Mucosa of gallbladder (tissue), 1 donor: Measurements from ENCODE around the gene PDPK1. TPM values are rescaled to one million over a fixed set of nuclear protein-coding genes. Genes with fewer than 3 reads are reported as not detected.
"Not testable (repeated sequence)": the region's sequence is repeated elsewhere in the genome, so short reads cannot be mapped to it uniquely, and the experiment has no call there.

ENCODE experiments used
- DNase-seq: peaks from one replicate; pipeline ENCODE4 v3.0.0-alpha.2; 2020; ENCODE audit warnings: low spot score
- total RNA-seq: library from RNA; stranded (reverse); gene quantifications from one replicate; pipeline ENCODE4 v1.2.1, GENCODE V29; 2021
- donor health status: DM: no; HTN: no; CAD: no.

Gene PDPK1
- total RNA-seq, 1 donor from 2014 or later: 72.0 TPM

- not testable (repeated sequence) for DNase-seq
These were observed 3.1 kb downstream of the PDPK1 start for GRCh38 chr16:2540912-2541311.

- DNase-seq: not testable (repeated sequence)
These were observed 3.6 kb downstream of the PDPK1 start for GRCh38 chr16:2541409-2541808.

DNA sequence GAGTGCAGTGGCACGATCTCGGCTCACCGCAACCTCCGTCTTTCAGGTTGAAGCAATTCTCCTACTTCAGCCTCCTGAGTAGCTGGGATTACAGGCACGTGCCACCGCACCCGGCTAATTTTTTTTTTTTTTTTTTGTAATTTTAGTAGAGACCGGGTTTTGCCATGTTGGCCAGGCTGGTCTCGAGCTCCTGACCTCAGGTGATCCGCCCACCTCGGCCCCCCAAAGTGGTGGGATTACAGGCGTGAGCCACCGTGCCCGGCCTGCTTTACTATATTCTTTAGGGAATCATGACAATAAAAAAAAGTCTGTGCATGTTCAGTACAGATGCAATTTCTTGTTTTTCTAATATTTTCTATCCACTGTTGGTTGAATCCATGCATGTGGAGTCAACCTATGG is 6.0 kb downstream of the PDPK1 start:
- not testable (repeated sequence) for DNase-seq

DNA sequence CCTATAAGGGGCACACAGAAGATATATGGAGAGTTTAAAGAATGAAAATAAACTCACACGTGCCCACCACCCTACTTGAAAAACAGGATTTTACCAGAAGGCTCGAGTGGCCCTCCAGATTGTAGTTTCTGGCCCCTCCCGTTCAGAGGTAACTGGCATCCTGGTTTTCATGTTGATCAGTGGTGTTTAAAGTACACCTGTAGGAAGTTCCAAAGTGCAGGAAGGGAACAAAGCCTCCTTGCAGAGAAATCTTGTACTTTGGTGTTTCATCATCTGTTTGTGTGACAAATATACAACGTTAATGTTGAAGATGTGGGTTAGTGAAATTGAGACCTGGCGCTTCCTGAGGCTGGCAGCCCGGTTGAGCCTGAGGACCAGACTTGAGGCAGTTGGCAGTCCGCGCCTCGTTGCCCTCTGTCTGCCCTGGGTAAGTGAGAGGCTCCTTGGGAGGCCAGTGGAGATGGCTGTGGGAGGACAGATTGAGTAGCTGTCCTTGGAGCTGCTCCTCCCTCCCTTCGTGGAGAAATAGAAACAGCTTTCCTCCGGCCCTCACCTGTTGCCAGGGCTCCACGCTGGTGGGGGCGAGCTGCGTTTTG is 12.6 kb downstream of the PDPK1 start:
- not testable (repeated sequence) for DNase-seq

DNA sequence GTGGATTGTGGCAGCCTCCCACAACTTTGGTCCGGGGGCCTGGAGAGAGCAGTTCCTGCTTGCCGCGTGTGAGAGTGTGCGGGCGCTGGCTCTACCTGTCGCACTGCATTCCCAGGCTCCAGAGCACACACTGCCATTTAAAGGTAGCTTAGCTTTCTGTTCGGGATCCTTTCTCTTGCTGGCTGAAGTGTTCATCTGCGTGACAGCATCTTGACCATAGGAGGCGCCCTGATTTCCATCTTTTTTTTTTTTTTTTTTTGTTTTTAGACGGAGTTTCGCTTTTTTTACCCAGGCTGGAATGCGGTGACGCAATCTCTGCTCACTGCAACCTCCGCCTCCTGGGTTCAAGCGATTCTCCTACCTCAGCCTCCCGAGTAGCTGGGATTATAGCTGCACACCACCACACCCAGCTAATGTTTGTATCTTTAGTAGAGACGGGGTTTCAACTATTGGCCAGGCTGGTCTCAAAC is 13.6 kb downstream of the PDPK1 start:
- DNase-seq: not testable (repeated sequence)

DNA sequence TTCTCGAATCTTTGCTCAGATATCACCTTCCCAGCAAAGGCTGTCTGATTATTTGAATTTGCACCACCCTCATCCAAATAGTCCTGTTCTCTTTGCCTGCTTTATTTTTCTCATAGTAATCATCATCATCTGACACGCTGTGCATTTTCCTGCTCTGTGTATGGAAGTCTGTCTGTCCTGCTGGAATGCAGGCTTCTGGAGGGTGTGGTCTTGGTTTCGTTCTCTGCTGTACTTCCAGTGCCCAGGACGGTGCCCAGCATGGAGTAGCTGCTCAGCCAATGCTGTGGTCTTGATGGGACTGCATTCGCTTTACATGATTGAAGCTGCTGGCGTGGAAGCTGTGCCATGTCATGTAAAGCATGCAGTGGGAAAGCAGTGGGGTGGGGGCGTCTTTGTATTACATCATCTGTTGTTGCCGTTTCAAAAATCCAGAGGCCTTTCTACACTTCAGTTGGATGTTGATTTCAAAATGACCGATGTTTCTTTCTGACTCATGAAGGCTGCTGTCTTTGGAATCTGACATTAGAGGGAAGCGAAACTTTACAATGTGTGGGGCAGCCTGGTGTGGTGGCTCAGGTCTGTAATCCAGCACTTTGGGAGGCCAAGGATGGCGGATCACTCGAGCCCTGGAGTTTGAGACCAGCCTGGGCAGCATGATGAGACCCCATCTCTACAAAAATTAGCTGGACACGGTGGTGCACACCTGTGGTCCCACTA is 17.0 kb downstream of the PDPK1 start:
- DNase-seq: not testable (repeated sequence)

- DNase-seq: not testable (repeated sequence)
These were observed 19.3 kb downstream of the PDPK1 start for GRCh38 chr16:2557150-2557549.

- not testable (repeated sequence) for DNase-seq
These were observed 22.4 kb downstream of the PDPK1 start for GRCh38 chr16:2560131-2560797.

DNA sequence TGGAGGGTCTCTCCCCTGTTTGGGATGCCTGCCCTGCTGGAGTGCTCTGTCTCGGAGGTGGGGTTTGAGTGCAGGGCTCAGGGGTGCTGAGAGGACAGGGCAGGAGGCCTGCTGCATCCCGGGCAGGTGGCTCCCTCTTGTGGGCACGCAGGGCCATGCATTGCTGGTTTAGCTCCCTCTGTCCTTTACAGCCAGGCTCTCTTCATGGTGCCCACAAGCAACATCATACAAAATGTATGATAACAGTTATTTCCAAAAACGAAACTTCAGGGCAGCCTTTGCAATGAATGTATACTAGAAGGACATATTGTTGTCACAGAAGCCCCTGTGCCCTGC is 22.9 kb downstream of the PDPK1 start:
- DNase-seq: peak; percentile 73

GRCh38 chr16:2567506-2567905 is 29.7 kb downstream of the PDPK1 start:
- DNase-seq: not testable (repeated sequence)

DNA sequence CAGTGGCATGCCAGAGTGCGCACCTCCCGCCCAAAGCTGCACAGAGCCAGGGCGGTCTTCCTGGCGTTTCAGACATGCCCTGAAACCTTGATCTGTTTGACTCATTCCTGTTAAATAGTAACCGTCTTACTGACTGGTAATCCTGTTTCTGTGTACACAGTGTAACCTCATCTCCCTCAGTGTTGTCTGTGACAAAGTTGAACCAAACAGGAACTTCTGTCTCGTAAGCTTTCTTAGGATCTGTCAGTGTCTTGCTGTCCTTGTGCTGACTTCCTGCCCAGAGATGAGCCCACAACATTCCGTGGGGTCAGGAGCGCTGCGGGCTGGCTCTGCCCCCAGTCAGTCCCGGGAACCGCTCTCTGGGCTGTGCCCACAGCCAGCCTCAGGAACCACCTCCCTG is 30.8 kb downstream of the PDPK1 start:
- not testable (repeated sequence) for DNase-seq

DNA sequence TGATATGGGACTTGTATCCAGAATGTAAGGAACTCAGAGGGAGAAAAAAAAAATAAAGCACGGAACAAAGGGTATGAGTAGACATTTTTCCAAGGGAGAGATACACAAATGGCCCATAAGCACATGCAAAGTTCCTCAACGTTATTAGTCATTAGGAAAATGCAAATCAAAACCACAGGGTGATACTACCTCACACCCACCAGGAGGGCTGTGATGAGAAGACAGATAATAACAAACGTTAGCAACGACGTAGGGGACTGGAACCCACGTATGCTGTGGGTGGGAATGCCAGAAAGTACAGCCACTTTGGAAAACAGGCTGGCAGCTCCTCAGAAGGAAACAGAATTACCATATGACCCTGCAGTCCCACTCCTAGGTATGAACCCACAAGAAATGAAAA is 34.9 kb downstream of the PDPK1 start:
- not testable (repeated sequence) for DNase-seq

GRCh38 chr16:2575839-2576238 is 38.0 kb downstream of the PDPK1 start:
- not testable (repeated sequence) for DNase-seq

DNA sequence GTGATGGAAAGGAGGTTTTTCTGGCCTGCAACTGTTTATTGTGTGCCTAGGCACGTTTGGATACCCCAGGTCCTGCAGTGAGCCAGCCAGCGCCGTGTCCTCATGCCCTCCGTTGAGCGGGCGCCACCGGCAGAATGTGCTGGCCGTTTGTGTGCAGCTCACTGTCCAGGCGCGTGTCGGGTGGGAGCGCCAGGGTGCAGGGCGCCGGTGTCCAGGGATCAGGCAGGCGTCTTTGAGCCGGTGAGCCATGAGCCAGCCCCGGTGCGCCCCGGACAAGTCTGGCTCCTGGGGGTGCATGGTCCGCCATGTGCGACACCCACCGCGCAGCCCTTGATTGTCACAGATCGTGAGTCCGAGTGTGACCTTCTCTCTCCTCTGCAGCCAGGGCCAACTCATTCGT is 39.2 kb downstream of the PDPK1 start:
- DNase-seq: not testable (repeated sequence)

DNA sequence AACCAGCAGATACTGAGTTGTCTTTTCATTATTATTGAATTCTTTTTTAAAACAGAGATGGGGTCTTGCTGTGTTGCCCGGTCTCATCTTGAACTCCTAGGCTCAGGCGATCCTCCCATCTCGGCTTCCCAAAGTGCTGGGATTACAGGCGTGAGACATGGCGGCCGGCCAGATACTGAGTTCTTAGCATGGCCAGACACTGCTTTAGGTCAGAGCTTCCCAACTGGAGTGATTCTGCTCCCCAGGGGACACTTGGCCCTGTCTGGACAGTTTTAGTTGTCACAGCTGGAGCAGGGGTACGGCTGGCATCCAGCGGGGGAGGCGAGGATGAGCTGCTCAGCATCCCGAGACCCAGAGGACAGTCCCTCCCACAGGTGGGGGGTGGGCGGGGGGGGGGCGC is 41.1 kb downstream of the PDPK1 start:
- not testable (repeated sequence) for DNase-seq

GRCh38 chr16:2580143-2580542 is 42.3 kb downstream of the PDPK1 start:
- not testable (repeated sequence) for DNase-seq

- not testable (repeated sequence) for DNase-seq
These were observed 43.0 kb downstream of the PDPK1 start for GRCh38 chr16:2580818-2581217.

GRCh38 chr16:2584729-2585650 is 47.2 kb downstream of the PDPK1 start:
- DNase-seq: peak; percentile 27

GRCh38 chr16:2585651-2586081 is 47.8 kb downstream of the PDPK1 start:
- no peak for DNase-seq

- DNase-seq: no peak
These were observed 48.4 kb downstream of the PDPK1 start for GRCh38 chr16:2586241-2586640.

DNA sequence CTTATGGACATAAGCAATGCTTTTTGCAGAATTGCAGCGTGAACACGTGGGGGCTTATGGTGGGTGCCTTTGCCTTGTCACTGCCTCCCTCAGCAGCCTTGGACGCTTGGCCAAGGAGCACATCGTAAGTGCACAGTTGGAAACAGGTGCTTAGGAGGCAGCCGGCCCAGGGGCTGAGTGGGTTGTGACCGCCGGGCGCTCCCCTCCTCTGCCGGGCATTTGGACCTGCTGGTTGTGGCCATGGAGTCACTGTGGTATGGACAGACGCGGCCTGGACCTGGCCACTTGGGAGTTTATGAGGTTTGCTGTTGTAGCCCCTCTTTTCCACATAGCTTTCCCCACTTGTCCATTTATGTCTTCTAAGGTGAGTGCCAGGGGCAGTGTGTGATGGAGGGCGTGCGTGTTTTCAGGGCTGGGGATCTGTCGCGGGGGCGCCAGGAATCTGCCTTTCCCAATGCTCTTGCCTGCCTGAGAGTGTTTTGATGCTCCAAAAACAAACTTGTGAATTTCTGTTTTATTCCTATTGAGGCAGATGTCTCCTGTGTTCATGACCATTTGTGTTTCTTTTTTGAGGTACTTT is 49.2 kb downstream of the PDPK1 start:
- DNase-seq: no peak
